H9 (cell line): ENCODE results near the gene MIPOL1. TPM values are rescaled to one million over a fixed set of nuclear protein-coding genes. Genes with fewer than 3 reads are reported as not detected.

Source experiments
- DNase-seq: peaks from one replicate; pipeline ENCODE4 v3.0.0-alpha.2; 2017
- H2AFZ ChIP-seq: one replicate; pipeline ENCODE4 v1.6.1; 2013; ENCODE audit warnings: mild to moderate bottlenecking, low read length, control low read depth, moderate library complexity
- H2AK5ac ChIP-seq: 2 replicates; pipeline ENCODE4 v1.6.1; 2013; ENCODE audit warnings: low read length, control low read depth, mixed read lengths; ENCODE audit not compliant: insufficient read length
- H2BK120ac ChIP-seq: one replicate; pipeline ENCODE4 v1.6.1; 2013; ENCODE audit warnings: low read depth, mild to moderate bottlenecking, low read length, control low read depth, inconsistent platforms; ENCODE audit not compliant: poor library complexity, severe bottlenecking
- H2BK12ac ChIP-seq: 2 replicates; pipeline ENCODE4 v1.6.1; 2013; ENCODE audit warnings: low read length, control low read depth, mixed read lengths, low read depth; ENCODE audit not compliant: insufficient read length
- H2BK15ac ChIP-seq: 2 replicates; pipeline ENCODE4 v1.6.1; 2013; ENCODE audit warnings: low read depth, low read length, control low read depth
- H2BK20ac ChIP-seq: one replicate; pipeline ENCODE4 v1.6.1; 2013; ENCODE audit warnings: low read depth, mild to moderate bottlenecking, low read length, control low read depth, inconsistent platforms; ENCODE audit not compliant: poor library complexity, severe bottlenecking
- H2BK5ac ChIP-seq: 2 replicates; pipeline ENCODE4 v1.6.1; 2013; ENCODE audit warnings: low read length, control low read depth, mixed read lengths; ENCODE audit not compliant: insufficient read length
- H3K14ac ChIP-seq: 2 replicates; pipeline ENCODE4 v1.6.1; 2013; ENCODE audit warnings: low read length, control low read depth; ENCODE audit not compliant: insufficient read depth
- H3K18ac ChIP-seq: 2 replicates; pipeline ENCODE4 v1.6.1; 2013; ENCODE audit warnings: low read depth, mild to moderate bottlenecking, mixed read lengths, low read length, control low read depth; ENCODE audit not compliant: insufficient read length
- H3K23ac ChIP-seq: 2 replicates; pipeline ENCODE4 v1.6.1; 2013; ENCODE audit warnings: low read length, control low read depth, mixed read lengths, low read depth; ENCODE audit not compliant: insufficient read length
- H3K23me2 ChIP-seq: 2 replicates; pipeline ENCODE4 v1.6.1; 2013; ENCODE audit warnings: low read depth, mild to moderate bottlenecking, mixed read lengths, low read length, control low read depth; ENCODE audit not compliant: insufficient read length, poor library complexity, severe bottlenecking
- H3K27ac ChIP-seq: 2 replicates; pipeline ENCODE4 v1.5.1; 2013; ENCODE audit warnings: low read length, control low read depth, mixed read lengths, low read depth; ENCODE audit not compliant: insufficient read length
- H3K27me3 ChIP-seq: 2 replicates; pipeline ENCODE4 v1.6.1; 2013; ENCODE audit warnings: low read length, control low read depth, inconsistent platforms; ENCODE audit not compliant: insufficient read depth
- H3K4ac ChIP-seq: 2 replicates; pipeline ENCODE4 v1.6.1; 2013; ENCODE audit warnings: low read depth, mild to moderate bottlenecking, control low read depth, inconsistent platforms, low read length, moderate library complexity
- H3K4me1 ChIP-seq: 2 replicates; pipeline ENCODE4 v1.6.1; 2013; ENCODE audit warnings: low read length, control low read depth, inconsistent platforms; ENCODE audit not compliant: insufficient read depth
- H3K4me2 ChIP-seq: 2 replicates; pipeline ENCODE4 v1.6.1; 2013; ENCODE audit warnings: low read length, control low read depth, mixed read lengths; ENCODE audit not compliant: insufficient read length, insufficient read depth
- H3K56ac ChIP-seq: 2 replicates; pipeline ENCODE4 v1.6.1; 2013; ENCODE audit warnings: low read depth, mild to moderate bottlenecking, mixed read lengths, low read length, control low read depth; ENCODE audit not compliant: insufficient read length
- H3K79me1 ChIP-seq: 2 replicates; pipeline ENCODE4 v1.6.1; 2013; ENCODE audit warnings: low read depth, mild to moderate bottlenecking, moderate library complexity, low read length, control low read depth, inconsistent platforms; ENCODE audit not compliant: insufficient read depth, poor library complexity, severe bottlenecking
- H3K79me2 ChIP-seq: 2 replicates; pipeline ENCODE4 v1.6.1; 2013; ENCODE audit warnings: low read length, control low read depth, inconsistent platforms; ENCODE audit not compliant: insufficient read depth
- H3K9ac ChIP-seq: 2 replicates; pipeline ENCODE4 v1.6.1; 2013; ENCODE audit warnings: low read length, control low read depth, mixed read lengths; ENCODE audit not compliant: insufficient read length; ENCODE audit errors: extremely low read depth
- H3K9me3 ChIP-seq: one replicate; pipeline ENCODE4 v1.6.1; 2013; ENCODE audit warnings: low read depth, low read length, inconsistent platforms; ENCODE audit not compliant: control insufficient read depth
- H3T11ph ChIP-seq: one replicate; pipeline ENCODE4 v1.6.1; 2013; ENCODE audit warnings: mild to moderate bottlenecking, low read length, control low read depth, inconsistent platforms
- H4K20me1 ChIP-seq: one replicate; pipeline ENCODE4 v1.6.1; 2013; ENCODE audit not compliant: control insufficient read depth, insufficient read length, insufficient read depth
- H4K5ac ChIP-seq: 2 replicates; pipeline ENCODE4 v1.6.1; 2013; ENCODE audit warnings: low read depth, mild to moderate bottlenecking, mixed read lengths, low read length, control low read depth; ENCODE audit not compliant: insufficient read length
- H4K8ac ChIP-seq: replicated peaks from 2 replicates; pipeline ENCODE4 v1.6.1; 2013; ENCODE audit warnings: low read length, control low read depth, mixed read lengths, low read depth; ENCODE audit not compliant: insufficient read length
- H4K91ac ChIP-seq: 2 replicates; pipeline ENCODE4 v1.6.1; 2013; ENCODE audit warnings: low read depth, mild to moderate bottlenecking, moderate library complexity, mixed read lengths, low read length, control low read depth; ENCODE audit not compliant: insufficient read length
- H3K27ac Mint-ChIP-seq, 3 experiments: 2 replicates in 2 of 3; 3 replicates in 1 of 3; pipeline ENCODE4 v1.8.0; 2020 to 2021; ENCODE audit warnings: mixed read lengths in 3 of 3, mild to moderate bottlenecking in 1 of 3, moderate library complexity in 1 of 3
- H3K27me3 Mint-ChIP-seq: 2 replicates; pipeline ENCODE4 v1.8.0; 2021; ENCODE audit warnings: low read depth, mild to moderate bottlenecking, moderate library complexity, mixed read lengths
- H3K36me3 Mint-ChIP-seq, 3 experiments: 2 replicates in 2 of 3; 3 replicates in 1 of 3; pipeline ENCODE4 v1.8.0; 2020 to 2021; ENCODE audit warnings: low read depth in 3 of 3, mixed read lengths in 3 of 3; ENCODE audit not compliant: insufficient read depth in 1 of 3
- H3K4me1 Mint-ChIP-seq, 2 experiments: 2 replicates each; pipeline ENCODE4 v1.8.0; 2020; ENCODE audit warnings: mixed read lengths in 2 of 2
- H3K4me3 Mint-ChIP-seq, 2 experiments: 2 replicates in 1 of 2; 3 replicates in 1 of 2; pipeline ENCODE4 v1.8.0; 2020 to 2021; ENCODE audit warnings: mild to moderate bottlenecking in 2 of 2, mixed read lengths in 2 of 2, moderate library complexity in 1 of 2
- H3K9me3 Mint-ChIP-seq, 2 experiments: 2 replicates in 1 of 2; 3 replicates in 1 of 2; pipeline ENCODE4 v1.8.0; 2020; ENCODE audit warnings: mild to moderate bottlenecking in 2 of 2, mixed read lengths in 2 of 2, moderate library complexity in 1 of 2
- WGBS: extraction: QIAGEN DNeasy Blood & Tissue Kit; methylation state at CpG from one replicate; pipeline ENCODE4 v1.1.7; 2013; ENCODE audit warnings: missing lambda C conversion rate, low lambda C conversion rate, mixed read lengths; ENCODE audit not compliant: insufficient read length; ENCODE audit errors: extremely low coverage; 5-methylcytosine and 5-hydroxymethylcytosine counted together
- total RNA-seq: library from RNA; stranded (reverse); gene quantifications from 2 replicates; pipeline ENCODE4 v1.2.1, GENCODE V29; 2021
- TF ChIP-seq, protein P1 (sequence below): fragments of 200-600 bp; sonication (generic); conservative IDR thresholded peaks from 3 replicates; pipeline ENCODE4 v1.8.0; 2021; ENCODE audit warnings: antibody characterized with exemption, mild to moderate bottlenecking

The MIPOL1 gene
- total RNA-seq, 1 experiment from 2014 or later = 15.6 TPM

DNA sequence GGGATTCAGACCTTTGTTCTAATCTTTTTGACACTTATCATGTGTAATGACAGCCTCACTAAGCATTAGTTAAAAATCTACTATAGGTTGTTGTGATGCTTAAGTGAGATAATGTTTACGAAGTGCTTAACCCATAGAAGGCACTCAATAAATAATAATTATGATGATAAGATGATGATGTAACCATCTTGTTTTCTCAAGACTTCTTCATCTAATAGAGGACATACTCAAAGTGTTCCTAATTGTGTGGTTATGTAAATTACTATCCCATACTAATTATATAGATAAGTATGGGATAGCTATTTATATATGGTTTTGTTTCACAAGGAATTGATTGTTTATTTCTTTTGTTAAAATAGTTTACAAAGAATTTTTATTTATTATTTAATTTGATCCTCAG, 76.9 kb downstream of the MIPOL1 start:
- no peak overlapping the region for H3K23ac ChIP-seq
- no CpG with 5 or more reads among the region's 1 CpG for WGBS
- H3K23me2 ChIP-seq = no peaks in the 10 kb centered on the region
- H3K79me2 ChIP-seq = no peaks in the 10 kb centered on the region
- H2AK5ac ChIP-seq = no peak overlapping the region
- no peak overlapping the region for H3K56ac ChIP-seq
- H4K8ac ChIP-seq = no peak overlapping the region
- no peak overlapping the region for H2BK5ac ChIP-seq
- no peaks in the 10 kb centered on the region for H3K4me1 ChIP-seq
- H3K18ac ChIP-seq = no peak overlapping the region
- no peaks in the 10 kb centered on the region for H3K79me1 ChIP-seq
- no peak overlapping the region for H2BK15ac ChIP-seq
- no peak overlapping the region for H3K4me2 ChIP-seq
- H3K9ac ChIP-seq = no peak overlapping the region
- H3K9me3 ChIP-seq = no peaks in the 10 kb centered on the region
- no peak overlapping the region for H2AFZ ChIP-seq
- H3K4me1 Mint-ChIP-seq = peaks cover 0 to 2% of the 10 kb centered on the region in 2 experiments; a peak in 1 of 4 replicates
- H2BK120ac ChIP-seq = no peak overlapping the region
- no peak overlapping the region for H3K27ac Mint-ChIP-seq
- H2BK12ac ChIP-seq = no peak overlapping the region
- no peak overlapping the region for H3K4ac ChIP-seq
- H4K91ac ChIP-seq = no peak overlapping the region
- no peak overlapping the region for H3K4me3 Mint-ChIP-seq
- no peaks in the 10 kb centered on the region for H3K36me3 Mint-ChIP-seq
- H3K27ac ChIP-seq = no peak overlapping the region
- H3K27me3 ChIP-seq = no peaks in the 10 kb centered on the region
- H2BK20ac ChIP-seq = no peak overlapping the region
- DNase-seq = no peak
- H4K5ac ChIP-seq = no peak overlapping the region
- H3K27me3 Mint-ChIP-seq = no peaks in the 10 kb centered on the region
- no peaks in the 10 kb centered on the region for H3K9me3 Mint-ChIP-seq
- H3T11ph ChIP-seq = no peak overlapping the region
- no peaks in the 10 kb centered on the region for H4K20me1 ChIP-seq
- H3K14ac ChIP-seq = no peak overlapping the region
- TF ChIP-seq, protein P1, sequence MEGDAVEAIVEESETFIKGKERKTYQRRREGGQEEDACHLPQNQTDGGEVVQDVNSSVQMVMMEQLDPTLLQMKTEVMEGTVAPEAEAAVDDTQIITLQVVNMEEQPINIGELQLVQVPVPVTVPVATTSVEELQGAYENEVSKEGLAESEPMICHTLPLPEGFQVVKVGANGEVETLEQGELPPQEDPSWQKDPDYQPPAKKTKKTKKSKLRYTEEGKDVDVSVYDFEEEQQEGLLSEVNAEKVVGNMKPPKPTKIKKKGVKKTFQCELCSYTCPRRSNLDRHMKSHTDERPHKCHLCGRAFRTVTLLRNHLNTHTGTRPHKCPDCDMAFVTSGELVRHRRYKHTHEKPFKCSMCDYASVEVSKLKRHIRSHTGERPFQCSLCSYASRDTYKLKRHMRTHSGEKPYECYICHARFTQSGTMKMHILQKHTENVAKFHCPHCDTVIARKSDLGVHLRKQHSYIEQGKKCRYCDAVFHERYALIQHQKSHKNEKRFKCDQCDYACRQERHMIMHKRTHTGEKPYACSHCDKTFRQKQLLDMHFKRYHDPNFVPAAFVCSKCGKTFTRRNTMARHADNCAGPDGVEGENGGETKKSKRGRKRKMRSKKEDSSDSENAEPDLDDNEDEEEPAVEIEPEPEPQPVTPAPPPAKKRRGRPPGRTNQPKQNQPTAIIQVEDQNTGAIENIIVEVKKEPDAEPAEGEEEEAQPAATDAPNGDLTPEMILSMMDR = no peak
